ENCODE measurements around the gene TNFAIP8L3. TPM values are rescaled to one million over a fixed set of nuclear protein-coding genes. Genes with fewer than 3 reads are reported as not detected.

TNFAIP8L3 gene
- total and polyA plus RNA-seq, 4 donors: 0.44 to 4.9 (median 1.3) TPM

DNA sequence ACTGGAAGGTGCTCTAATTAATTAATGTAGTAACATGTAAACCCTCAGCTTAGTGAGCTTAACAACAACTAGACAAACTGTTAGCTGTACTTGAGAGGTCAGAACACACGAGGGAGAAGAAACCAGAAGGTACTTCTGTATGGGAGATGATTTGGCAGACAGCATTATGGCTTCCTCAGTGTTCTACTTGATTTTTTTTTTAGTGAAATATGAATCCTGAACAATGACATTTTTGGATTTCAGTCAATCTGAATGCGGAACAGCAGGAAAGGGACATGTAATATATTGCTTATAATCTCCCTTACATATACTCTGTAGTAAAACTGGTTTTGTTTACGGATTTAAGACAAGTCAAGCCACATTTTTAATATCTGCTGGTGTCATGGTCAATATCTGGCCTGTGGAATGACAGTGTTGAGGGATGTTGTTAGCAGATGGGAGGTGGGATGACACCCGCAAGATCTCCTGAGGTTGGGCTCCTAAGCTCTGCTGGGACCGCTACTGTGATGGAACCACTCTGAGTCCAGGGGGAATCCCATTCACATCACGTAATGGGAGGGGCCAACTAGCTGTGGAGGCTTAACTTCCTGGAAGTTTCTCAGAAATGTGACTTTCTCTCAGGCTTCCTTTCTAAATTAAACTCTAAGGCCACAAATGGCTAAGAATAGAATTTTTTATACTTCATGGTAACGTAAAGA lies 18.7 kb downstream of the TNFAIP8L3 start:
- H3K36me3 ChIP-seq (ENCODE audit: control insufficient read depth in 4 of 4, insufficient read depth in 3 of 4, low read depth in 1 of 4, low read length in 3 of 4): no peaks in the 10 kb centered on the region
- DNase-seq (ENCODE audit: low spot score): no peak
- H3K9ac ChIP-seq (ENCODE audit: low read depth in 1 of 2, low read length in 2 of 2): no peak overlapping the region
- no peaks in the 10 kb centered on the region for H3K4me1 ChIP-seq (ENCODE audit: control insufficient read depth in 4 of 4, insufficient read depth in 4 of 4, low read length in 3 of 4)
- no peak overlapping the region for H3K27ac ChIP-seq (ENCODE audit: low read depth in 1 of 2, low read length in 2 of 2)
- H3K9me3 ChIP-seq (ENCODE audit: control insufficient read depth in 4 of 4, low read length in 3 of 4): no peaks in the 10 kb centered on the region
- TF ChIP-seq, protein P1, sequence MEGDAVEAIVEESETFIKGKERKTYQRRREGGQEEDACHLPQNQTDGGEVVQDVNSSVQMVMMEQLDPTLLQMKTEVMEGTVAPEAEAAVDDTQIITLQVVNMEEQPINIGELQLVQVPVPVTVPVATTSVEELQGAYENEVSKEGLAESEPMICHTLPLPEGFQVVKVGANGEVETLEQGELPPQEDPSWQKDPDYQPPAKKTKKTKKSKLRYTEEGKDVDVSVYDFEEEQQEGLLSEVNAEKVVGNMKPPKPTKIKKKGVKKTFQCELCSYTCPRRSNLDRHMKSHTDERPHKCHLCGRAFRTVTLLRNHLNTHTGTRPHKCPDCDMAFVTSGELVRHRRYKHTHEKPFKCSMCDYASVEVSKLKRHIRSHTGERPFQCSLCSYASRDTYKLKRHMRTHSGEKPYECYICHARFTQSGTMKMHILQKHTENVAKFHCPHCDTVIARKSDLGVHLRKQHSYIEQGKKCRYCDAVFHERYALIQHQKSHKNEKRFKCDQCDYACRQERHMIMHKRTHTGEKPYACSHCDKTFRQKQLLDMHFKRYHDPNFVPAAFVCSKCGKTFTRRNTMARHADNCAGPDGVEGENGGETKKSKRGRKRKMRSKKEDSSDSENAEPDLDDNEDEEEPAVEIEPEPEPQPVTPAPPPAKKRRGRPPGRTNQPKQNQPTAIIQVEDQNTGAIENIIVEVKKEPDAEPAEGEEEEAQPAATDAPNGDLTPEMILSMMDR (IDR thresholded peaks at IDR 0.05; ENCODE audit: low read depth, low read length, missing input control): no peak
- no peak for TF ChIP-seq RAD21 (IDR thresholded peaks at IDR 0.05)
- no peak for TF ChIP-seq SP1 (IDR thresholded peaks at IDR 0.05)
- TF ChIP-seq FOXA2 (IDR thresholded peaks at IDR 0.05): no peak
- no peak for TF ChIP-seq GABPA (IDR thresholded peaks at IDR 0.05 in 1 of 2, conservative IDR thresholded peaks at IDR 0.05 in 1 of 2)
- TF ChIP-seq NR2F2 (IDR thresholded peaks at IDR 0.05): no peak
- TF ChIP-seq YY1 (IDR thresholded peaks at IDR 0.05): no peak
- no peak for TF ChIP-seq JUND (IDR thresholded peaks at IDR 0.05)
- H3K4me3 ChIP-seq (ENCODE audit: low read depth in 1 of 3, low read length in 3 of 3): no peak overlapping the region
- no peaks in the 10 kb centered on the region for H3K27me3 ChIP-seq (ENCODE audit: control insufficient read depth in 4 of 4, insufficient read depth in 4 of 4, low read length in 3 of 4)
- 85% methylated on average over 7 of the region's 7 CpGs for WGBS

GRCh38 chr15:51075364-51075763 lies 19.3 kb downstream of the TNFAIP8L3 start:
- no peaks in the 10 kb centered on the region for H3K9me3 ChIP-seq (ENCODE audit: control insufficient read depth in 4 of 4, low read length in 3 of 4)
- H3K9ac ChIP-seq (ENCODE audit: low read depth in 1 of 2, low read length in 2 of 2): no peak overlapping the region
- no peaks in the 10 kb centered on the region for H3K4me1 ChIP-seq (ENCODE audit: control insufficient read depth in 4 of 4, insufficient read depth in 4 of 4, low read length in 3 of 4)
- no peak overlapping the region for H3K27ac ChIP-seq (ENCODE audit: low read depth in 1 of 2, low read length in 2 of 2)
- H3K27me3 ChIP-seq (ENCODE audit: control insufficient read depth in 4 of 4, insufficient read depth in 4 of 4, low read length in 3 of 4): no peaks in the 10 kb centered on the region
- WGBS: 90% methylated on average over 5 of the region's 5 CpGs
- DNase-seq (ENCODE audit: low spot score): no peak
- no peak for TF ChIP-seq HNF4G (IDR thresholded peaks at IDR 0.05)
- TF ChIP-seq GABPA (IDR thresholded peaks at IDR 0.05 in 1 of 2, conservative IDR thresholded peaks at IDR 0.05 in 1 of 2): no peak
- TF ChIP-seq, protein P2, sequence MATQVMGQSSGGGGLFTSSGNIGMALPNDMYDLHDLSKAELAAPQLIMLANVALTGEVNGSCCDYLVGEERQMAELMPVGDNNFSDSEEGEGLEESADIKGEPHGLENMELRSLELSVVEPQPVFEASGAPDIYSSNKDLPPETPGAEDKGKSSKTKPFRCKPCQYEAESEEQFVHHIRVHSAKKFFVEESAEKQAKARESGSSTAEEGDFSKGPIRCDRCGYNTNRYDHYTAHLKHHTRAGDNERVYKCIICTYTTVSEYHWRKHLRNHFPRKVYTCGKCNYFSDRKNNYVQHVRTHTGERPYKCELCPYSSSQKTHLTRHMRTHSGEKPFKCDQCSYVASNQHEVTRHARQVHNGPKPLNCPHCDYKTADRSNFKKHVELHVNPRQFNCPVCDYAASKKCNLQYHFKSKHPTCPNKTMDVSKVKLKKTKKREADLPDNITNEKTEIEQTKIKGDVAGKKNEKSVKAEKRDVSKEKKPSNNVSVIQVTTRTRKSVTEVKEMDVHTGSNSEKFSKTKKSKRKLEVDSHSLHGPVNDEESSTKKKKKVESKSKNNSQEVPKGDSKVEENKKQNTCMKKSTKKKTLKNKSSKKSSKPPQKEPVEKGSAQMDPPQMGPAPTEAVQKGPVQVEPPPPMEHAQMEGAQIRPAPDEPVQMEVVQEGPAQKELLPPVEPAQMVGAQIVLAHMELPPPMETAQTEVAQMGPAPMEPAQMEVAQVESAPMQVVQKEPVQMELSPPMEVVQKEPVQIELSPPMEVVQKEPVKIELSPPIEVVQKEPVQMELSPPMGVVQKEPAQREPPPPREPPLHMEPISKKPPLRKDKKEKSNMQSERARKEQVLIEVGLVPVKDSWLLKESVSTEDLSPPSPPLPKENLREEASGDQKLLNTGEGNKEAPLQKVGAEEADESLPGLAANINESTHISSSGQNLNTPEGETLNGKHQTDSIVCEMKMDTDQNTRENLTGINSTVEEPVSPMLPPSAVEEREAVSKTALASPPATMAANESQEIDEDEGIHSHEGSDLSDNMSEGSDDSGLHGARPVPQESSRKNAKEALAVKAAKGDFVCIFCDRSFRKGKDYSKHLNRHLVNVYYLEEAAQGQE (IDR thresholded peaks at IDR 0.05): no peak
- TF ChIP-seq RAD21 (IDR thresholded peaks at IDR 0.05): no peak
- TF ChIP-seq ATF3 (IDR thresholded peaks at IDR 0.05): no peak
- no peak overlapping the region for H3K4me3 ChIP-seq (ENCODE audit: low read depth in 1 of 3, low read length in 3 of 3)
- no peaks in the 10 kb centered on the region for H3K36me3 ChIP-seq (ENCODE audit: control insufficient read depth in 4 of 4, insufficient read depth in 3 of 4, low read depth in 1 of 4, low read length in 3 of 4)

DNA sequence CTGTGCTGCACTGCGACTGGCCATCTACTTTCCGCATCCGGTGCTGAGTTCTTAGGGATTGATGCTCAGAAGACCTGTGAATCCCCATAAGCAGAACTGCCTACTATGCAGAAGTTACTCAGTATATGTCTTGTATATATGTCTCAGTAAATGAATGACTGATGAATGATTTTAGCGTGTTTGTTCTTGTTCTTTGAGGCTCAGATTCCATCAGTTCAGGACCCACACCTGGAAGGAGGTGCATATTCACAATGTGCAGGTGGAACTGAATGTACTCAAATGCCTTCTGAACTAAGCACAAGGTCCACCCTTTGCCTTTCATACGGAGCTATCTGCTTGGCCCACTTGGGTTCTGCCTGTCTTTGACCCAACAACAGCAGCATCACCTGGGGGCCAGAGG lies 19.8 kb downstream of the TNFAIP8L3 start:
- no peak overlapping the region for H3K27ac ChIP-seq (ENCODE audit: low read depth in 1 of 2, low read length in 2 of 2)
- WGBS: 93% methylated on average over 5 of the region's 5 CpGs
- H3K4me1 ChIP-seq (ENCODE audit: control insufficient read depth in 4 of 4, insufficient read depth in 4 of 4, low read length in 3 of 4): no peaks in the 10 kb centered on the region
- no peak overlapping the region for H3K9ac ChIP-seq (ENCODE audit: low read depth in 1 of 2, low read length in 2 of 2)
- H3K36me3 ChIP-seq (ENCODE audit: control insufficient read depth in 4 of 4, insufficient read depth in 3 of 4, low read depth in 1 of 4, low read length in 3 of 4): no peaks in the 10 kb centered on the region
- H3K9me3 ChIP-seq (ENCODE audit: control insufficient read depth in 4 of 4, low read length in 3 of 4): no peaks in the 10 kb centered on the region
- no peak overlapping the region for H3K4me3 ChIP-seq (ENCODE audit: low read depth in 1 of 3, low read length in 3 of 3)
- H3K27me3 ChIP-seq (ENCODE audit: control insufficient read depth in 4 of 4, insufficient read depth in 4 of 4, low read length in 3 of 4): no peaks in the 10 kb centered on the region
- DNase-seq (ENCODE audit: low spot score): no peak
- TF ChIP-seq NR2F2 (IDR thresholded peaks at IDR 0.05) (no peak), YY1 (IDR thresholded peaks at IDR 0.05) (no peak), HNF4G (IDR thresholded peaks at IDR 0.05) (no peak), SP1 (IDR thresholded peaks at IDR 0.05) (no peak), RXRA (IDR thresholded peaks at IDR 0.05) (no peak), FOXA2 (IDR thresholded peaks at IDR 0.05) (no peak), HNF4A (conservative IDR thresholded peaks at IDR 0.05) (no peak)
- TF ChIP-seq, protein P3, sequence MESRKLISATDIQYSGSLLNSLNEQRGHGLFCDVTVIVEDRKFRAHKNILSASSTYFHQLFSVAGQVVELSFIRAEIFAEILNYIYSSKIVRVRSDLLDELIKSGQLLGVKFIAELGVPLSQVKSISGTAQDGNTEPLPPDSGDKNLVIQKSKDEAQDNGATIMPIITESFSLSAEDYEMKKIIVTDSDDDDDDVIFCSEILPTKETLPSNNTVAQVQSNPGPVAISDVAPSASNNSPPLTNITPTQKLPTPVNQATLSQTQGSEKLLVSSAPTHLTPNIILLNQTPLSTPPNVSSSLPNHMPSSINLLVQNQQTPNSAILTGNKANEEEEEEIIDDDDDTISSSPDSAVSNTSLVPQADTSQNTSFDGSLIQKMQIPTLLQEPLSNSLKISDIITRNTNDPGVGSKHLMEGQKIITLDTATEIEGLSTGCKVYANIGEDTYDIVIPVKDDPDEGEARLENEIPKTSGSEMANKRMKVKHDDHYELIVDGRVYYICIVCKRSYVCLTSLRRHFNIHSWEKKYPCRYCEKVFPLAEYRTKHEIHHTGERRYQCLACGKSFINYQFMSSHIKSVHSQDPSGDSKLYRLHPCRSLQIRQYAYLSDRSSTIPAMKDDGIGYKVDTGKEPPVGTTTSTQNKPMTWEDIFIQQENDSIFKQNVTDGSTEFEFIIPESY (IDR thresholded peaks at IDR 0.05): no peak
- TF ChIP-seq, protein P2 (IDR thresholded peaks at IDR 0.05): no peak
- TF ChIP-seq, protein P4, sequence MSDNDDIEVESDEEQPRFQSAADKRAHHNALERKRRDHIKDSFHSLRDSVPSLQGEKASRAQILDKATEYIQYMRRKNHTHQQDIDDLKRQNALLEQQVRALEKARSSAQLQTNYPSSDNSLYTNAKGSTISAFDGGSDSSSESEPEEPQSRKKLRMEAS (IDR thresholded peaks at IDR 0.05): no peak

All from liver (tissue), 9 donors.